Measurements from ENCODE around the gene MYO1B.

Gene MYO1B

GRCh38 chr2:191470306-191470705 is 225.1 kb downstream of the MYO1B start:
- TF ChIP-seq TAF1 (IDR thresholded peaks at IDR 0.05; ENCODE audit: borderline replicate concordance, insufficient read depth, low read length) (no peak), FOXP2 (optimal IDR thresholded peaks at IDR 0.05; ENCODE audit: borderline replicate concordance, extremely low read depth, extremely low read length, insufficient read depth) (no peak), REST (IDR thresholded peaks at IDR 0.05; ENCODE audit: insufficient read depth in 1 of 2, low read depth in 2 of 2, low read length in 2 of 2) (no peak), SIN3A (IDR thresholded peaks at IDR 0.05; ENCODE audit: borderline replicate concordance, insufficient read depth, low read length) (no peak), POLR2AphosphoS5 (IDR thresholded peaks at IDR 0.05; ENCODE audit: low read depth, low read length) (no peak)

- TF ChIP-seq TAF1 (IDR thresholded peaks at IDR 0.05; ENCODE audit: borderline replicate concordance, insufficient read depth, low read length): no peak
- TF ChIP-seq POLR2AphosphoS5 (IDR thresholded peaks at IDR 0.05; ENCODE audit: low read depth, low read length): no peak
- TF ChIP-seq SIN3A (IDR thresholded peaks at IDR 0.05; ENCODE audit: borderline replicate concordance, insufficient read depth, low read length): no peak
Observed at GRCh38 chr2:191474464-191474863, 229.3 kb downstream of the MYO1B start.
